WERI-Rb-1 (cell line): ENCODE data around the gene ACAD9.

ENCODE experiments used
- DNase-seq: peaks from one replicate; pipeline ENCODE4 v3.0.0-alpha.2; 2020
- H3K27ac ChIP-seq: fragments of 250-450 bp; sonication (Bioruptor Pico); 2 replicates; pipeline ENCODE4 v1.5.1; 2020; ENCODE audit warnings: mild to moderate bottlenecking, moderate library complexity
- H3K27me3 ChIP-seq: fragments of 250-450 bp; sonication (Bioruptor Pico); 2 replicates; pipeline ENCODE4 v1.5.1; 2021; ENCODE audit warnings: mild to moderate bottlenecking, low read depth, moderate library complexity; ENCODE audit not compliant: insufficient read depth, severe bottlenecking
- H3K36me3 ChIP-seq: fragments of 250-450 bp; sonication (Bioruptor Pico); 2 replicates; pipeline ENCODE4 v1.5.1; 2020; ENCODE audit warnings: mild to moderate bottlenecking, moderate library complexity
- H3K4me3 ChIP-seq: 2 replicates; pipeline ENCODE4 v1.5.1; 2011; ENCODE audit warnings: low read depth, mild to moderate bottlenecking, control low read depth, low read length
- H3K9me3 ChIP-seq: fragments of 250-450 bp; sonication (Bioruptor Pico); 2 replicates; pipeline ENCODE4 v1.5.1; 2021; ENCODE audit warnings: mild to moderate bottlenecking, moderate library complexity; ENCODE audit not compliant: severe bottlenecking
- TF ChIP-seq, protein P1 (sequence below): IDR thresholded peaks from 2 replicates; pipeline ENCODE4 v1.5.1; 2011; ENCODE audit warnings: low read depth, mild to moderate bottlenecking, control low read depth, inconsistent platforms, low read length

Gene ACAD9

DNA sequence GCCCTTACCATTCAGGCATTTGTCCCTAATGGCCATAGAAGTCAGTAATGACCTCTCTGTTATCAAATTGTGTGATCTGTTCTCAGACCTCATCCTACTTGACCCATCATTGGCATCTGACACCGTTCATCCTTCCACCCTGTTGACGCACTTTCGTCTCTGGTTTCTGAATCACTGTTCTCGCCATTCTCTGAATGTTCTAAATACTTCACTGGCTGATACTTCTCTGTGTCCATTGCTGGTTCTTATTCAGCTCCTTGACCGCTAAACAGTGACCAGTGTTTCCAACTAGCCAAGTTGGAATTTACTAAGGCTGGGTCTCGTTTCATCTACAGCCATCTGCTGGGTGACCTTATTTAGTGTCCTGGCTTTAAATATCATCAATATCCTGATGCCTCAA is 2.2 kb downstream of the ACAD9 start:
- Histone ChIP-seq H3K36me3 (peaks cover 34% of the 10 kb centered on the region), H3K27me3 (no peaks in the 10 kb centered on the region)

DNA sequence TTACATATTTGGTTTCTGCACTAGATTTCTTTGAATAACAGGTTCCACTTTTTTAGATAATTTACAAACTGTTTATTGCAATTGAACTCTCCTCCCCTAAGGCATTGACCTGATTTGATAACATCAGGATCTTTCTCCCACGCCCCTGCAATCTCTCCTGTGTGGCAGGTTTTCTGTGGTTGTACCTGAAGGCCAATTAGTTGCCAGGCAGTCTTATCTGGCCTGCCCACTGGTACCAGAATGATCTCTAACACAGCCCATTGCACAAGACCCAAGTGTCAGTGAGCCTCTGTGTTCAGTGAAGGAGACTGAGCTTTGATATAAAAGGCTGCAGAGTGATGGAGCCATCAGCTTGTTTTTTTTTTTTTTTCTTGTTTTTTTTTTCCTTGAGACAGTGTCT is 3.3 kb downstream of the ACAD9 start:
- no peak overlapping the region for H3K4me3 ChIP-seq
- TF ChIP-seq, protein P1, sequence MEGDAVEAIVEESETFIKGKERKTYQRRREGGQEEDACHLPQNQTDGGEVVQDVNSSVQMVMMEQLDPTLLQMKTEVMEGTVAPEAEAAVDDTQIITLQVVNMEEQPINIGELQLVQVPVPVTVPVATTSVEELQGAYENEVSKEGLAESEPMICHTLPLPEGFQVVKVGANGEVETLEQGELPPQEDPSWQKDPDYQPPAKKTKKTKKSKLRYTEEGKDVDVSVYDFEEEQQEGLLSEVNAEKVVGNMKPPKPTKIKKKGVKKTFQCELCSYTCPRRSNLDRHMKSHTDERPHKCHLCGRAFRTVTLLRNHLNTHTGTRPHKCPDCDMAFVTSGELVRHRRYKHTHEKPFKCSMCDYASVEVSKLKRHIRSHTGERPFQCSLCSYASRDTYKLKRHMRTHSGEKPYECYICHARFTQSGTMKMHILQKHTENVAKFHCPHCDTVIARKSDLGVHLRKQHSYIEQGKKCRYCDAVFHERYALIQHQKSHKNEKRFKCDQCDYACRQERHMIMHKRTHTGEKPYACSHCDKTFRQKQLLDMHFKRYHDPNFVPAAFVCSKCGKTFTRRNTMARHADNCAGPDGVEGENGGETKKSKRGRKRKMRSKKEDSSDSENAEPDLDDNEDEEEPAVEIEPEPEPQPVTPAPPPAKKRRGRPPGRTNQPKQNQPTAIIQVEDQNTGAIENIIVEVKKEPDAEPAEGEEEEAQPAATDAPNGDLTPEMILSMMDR: no peak
- H3K9me3 ChIP-seq: no peaks in the 10 kb centered on the region
- H3K27ac ChIP-seq: no peak overlapping the region
- no peak for DNase-seq
- H3K36me3 ChIP-seq: peaks cover 35% of the 10 kb centered on the region
- no peaks in the 10 kb centered on the region for H3K27me3 ChIP-seq

More for the DNA sequence above, 2.2 kb downstream of the ACAD9 start:
- TF ChIP-seq, protein P1: no peak
- no peaks in the 10 kb centered on the region for H3K9me3 ChIP-seq
- H3K4me3 ChIP-seq: no peak overlapping the region
- DNase-seq: no peak
- no peak overlapping the region for H3K27ac ChIP-seq

DNA sequence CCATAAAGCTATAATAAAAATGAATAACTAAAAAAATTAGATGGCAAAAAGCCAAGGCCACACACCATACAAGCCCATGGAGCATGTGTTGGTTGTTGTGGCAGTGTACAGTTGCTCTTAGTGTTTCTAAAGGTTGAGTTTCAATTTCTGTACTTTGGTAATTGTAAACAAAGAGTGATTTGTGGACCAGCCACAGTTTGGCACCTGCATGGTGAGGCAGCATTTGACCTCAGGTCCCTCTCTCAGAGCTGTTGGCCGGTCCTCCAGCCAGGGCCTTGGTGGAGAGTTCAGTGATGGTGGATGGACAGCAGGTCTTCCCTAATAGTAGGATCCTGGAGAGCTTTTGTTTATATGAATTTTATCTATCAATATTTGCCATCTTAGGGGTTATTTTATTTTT is 5.6 kb downstream of the ACAD9 start:
- no peak for DNase-seq
- Histone ChIP-seq H3K36me3 (peaks cover 41% of the 10 kb centered on the region), H3K4me3 (no peak overlapping the region), H3K27ac (no peak overlapping the region), H3K27me3 (no peaks in the 10 kb centered on the region), H3K9me3 (no peaks in the 10 kb centered on the region)
- TF ChIP-seq, protein P1: no peak

DNA sequence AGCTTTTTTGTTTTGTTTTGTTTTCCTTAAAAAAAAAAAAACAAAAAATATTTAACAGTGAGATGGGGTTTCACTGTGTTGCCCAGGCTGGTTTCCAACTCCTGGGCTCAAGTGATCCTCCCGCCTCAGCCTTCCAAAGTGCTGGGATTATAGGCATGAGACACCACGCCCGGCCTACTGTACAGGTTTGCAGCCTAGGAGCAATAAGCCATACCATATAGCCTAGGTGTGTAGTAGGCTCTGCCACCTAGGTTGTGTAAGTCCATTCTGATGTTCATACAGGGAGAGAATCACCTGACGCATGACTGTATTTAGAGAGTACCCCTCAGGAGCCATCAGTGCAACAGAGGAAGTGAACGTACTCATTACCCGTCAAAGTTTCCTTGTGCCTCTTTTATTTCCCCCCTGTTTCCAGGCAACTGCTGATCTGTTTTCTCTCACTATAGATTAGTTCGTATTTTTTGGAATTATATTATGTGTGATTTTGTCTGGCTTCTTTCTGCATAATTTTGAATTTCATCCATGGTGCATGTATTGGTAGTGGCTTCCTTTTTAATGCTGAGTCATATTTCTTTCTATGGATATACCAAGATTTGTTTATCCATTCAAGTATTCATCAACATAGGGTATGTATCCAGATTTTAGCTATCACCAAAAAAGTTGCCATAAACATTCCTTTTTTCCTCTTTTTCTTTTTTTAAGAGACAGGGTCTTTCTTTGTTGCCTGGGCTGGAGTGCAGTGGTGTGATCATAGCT is 9.9 kb downstream of the ACAD9 start:
- TF ChIP-seq, protein P1: no peak
- H3K4me3 ChIP-seq: no peak overlapping the region
- no peak for DNase-seq
- no peaks in the 10 kb centered on the region for H3K27me3 ChIP-seq
- peaks cover 38% of the 10 kb centered on the region for H3K36me3 ChIP-seq
- H3K27ac ChIP-seq: no peak overlapping the region
- H3K9me3 ChIP-seq: no peaks in the 10 kb centered on the region

DNA sequence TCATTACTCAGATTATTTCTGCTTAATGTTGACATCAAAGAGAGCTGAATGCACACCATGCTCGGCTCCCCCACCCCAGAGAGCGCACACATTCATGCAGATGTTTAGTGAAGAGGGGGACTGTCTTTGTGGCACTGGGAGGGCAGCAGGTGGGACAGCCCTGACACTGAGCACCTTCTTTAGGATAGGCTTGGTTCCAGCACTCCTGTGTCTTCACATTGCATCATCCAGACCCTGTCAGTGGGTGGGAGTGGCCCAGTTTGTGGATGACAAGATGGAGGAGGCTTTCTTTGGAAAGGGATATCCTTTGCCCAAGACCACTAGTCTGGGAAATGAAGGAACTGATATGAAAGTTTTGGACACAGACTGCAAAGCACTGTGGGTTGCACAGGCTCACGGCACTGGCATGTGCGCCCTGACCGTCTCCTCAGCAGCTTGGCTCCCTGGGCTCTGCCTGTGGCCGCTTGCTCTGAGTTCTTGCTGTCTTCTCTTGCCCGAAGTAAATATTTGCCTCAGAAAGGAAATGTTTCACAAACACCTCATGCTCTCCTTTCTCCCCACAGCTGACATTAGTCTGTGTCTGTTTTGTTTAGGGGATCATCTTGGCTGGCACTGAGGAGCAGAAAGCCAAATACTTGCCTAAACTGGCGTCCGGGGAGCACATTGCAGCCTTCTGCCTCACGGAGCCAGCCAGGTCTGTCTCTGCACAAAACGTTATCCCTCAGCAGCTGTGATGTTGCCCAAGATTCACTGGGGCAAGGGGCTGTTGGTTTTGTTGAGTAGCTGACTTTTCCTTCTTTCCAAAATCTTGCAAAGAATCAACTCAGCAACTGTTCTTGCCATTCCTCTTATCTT is 16.6 kb downstream of the ACAD9 start:
- DNase-seq: no peak
- H3K4me3 ChIP-seq: no peak overlapping the region
- H3K27ac ChIP-seq: no peak overlapping the region
- TF ChIP-seq, protein P1: no peak
- H3K9me3 ChIP-seq: no peaks in the 10 kb centered on the region
- H3K27me3 ChIP-seq: no peaks in the 10 kb centered on the region
- H3K36me3 ChIP-seq: peaks cover 73% of the 10 kb centered on the region
